ENCODE results near the gene DNAH14. TPM values are rescaled to one million over a fixed set of nuclear protein-coding genes. Genes with fewer than 3 reads are reported as not detected.

Gene DNAH14
- total and polyA plus RNA-seq, 3 donors from 2014 or later, result 30.1 to 82.1 (median 37.3) TPM

DNA sequence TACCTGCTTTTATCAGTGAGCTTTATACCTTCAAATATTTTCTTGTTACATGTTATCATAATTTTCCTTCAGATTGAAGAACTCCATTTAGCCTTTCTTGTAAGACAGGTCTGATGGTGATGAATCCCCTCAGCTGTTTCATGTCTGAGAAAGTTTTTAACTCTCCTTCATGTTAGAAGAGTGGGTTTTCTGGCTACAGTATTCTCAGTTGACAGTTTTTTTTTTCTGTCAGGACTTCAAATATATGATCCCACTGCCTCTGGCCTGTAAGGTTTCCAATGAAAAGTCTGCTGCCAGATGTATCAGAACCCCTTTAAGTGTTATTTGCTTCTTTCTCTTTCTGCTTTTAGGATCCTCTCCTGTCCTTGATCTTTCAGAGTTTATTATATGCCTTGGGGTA is 250.2 kb downstream of the DNAH14 start:
- intact Hi-C loops (cut with DNase I; ENCODE audit: low total_unique reads), result no loop called here
- TF ChIP-seq, protein P1, sequence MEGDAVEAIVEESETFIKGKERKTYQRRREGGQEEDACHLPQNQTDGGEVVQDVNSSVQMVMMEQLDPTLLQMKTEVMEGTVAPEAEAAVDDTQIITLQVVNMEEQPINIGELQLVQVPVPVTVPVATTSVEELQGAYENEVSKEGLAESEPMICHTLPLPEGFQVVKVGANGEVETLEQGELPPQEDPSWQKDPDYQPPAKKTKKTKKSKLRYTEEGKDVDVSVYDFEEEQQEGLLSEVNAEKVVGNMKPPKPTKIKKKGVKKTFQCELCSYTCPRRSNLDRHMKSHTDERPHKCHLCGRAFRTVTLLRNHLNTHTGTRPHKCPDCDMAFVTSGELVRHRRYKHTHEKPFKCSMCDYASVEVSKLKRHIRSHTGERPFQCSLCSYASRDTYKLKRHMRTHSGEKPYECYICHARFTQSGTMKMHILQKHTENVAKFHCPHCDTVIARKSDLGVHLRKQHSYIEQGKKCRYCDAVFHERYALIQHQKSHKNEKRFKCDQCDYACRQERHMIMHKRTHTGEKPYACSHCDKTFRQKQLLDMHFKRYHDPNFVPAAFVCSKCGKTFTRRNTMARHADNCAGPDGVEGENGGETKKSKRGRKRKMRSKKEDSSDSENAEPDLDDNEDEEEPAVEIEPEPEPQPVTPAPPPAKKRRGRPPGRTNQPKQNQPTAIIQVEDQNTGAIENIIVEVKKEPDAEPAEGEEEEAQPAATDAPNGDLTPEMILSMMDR (IDR thresholded peaks at IDR 0.05), result no peak
- TF ChIP-seq POLR2A (IDR thresholded peaks at IDR 0.05), result no peak
- no peaks in the 10 kb centered on the region for H3K27me3 ChIP-seq

DNA sequence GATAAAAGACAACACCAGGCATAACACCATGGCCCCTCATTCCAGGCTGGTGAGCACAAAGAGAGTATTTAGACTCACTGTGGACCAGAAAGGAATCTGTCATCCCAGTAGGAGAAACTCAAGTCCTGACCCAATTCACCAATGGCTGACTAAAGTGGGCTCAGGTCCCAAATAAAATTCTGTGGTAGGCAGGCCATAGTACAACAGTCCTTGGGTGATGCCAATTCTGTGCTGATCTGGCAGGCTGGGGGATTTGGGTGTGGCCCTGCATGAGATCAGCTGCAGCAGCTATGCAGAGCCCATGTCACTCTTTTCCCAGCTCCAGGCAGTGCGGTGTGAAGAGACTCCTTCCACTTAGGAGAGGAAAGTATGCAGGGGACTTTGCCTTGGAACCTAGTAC is 253.2 kb downstream of the DNAH14 start:
- Histone ChIP-seq H3K4me3 (no peak overlapping the region), H3K27ac (no peak overlapping the region), H3K27me3 (no peaks in the 10 kb centered on the region), H3K9me3 (no peaks in the 10 kb centered on the region), H3K4me1 (no peaks in the 10 kb centered on the region), H3K36me3 (ENCODE audit: low read depth, missing control alignments) (no peaks in the 10 kb centered on the region)
- intact Hi-C loops (cut with DNase I; ENCODE audit: low total_unique reads), result no loop called here
- DNase-seq, result no peak
- TF ChIP-seq, protein P1 (IDR thresholded peaks at IDR 0.05), result no peak
- TF ChIP-seq POLR2A (IDR thresholded peaks at IDR 0.05), result no peak
- WGBS, 2 donors, result 100% methylated on average over 1 of the region's 1 CpG

More for the DNA sequence above, 250.2 kb downstream of the DNAH14 start:
- Histone ChIP-seq H3K4me1 (no peaks in the 10 kb centered on the region), H3K4me3 (no peak overlapping the region), H3K27ac (no peak overlapping the region), H3K36me3 (ENCODE audit: low read depth, missing control alignments) (no peaks in the 10 kb centered on the region), H3K9me3 (no peaks in the 10 kb centered on the region)
- DNase-seq, result no peak

DNA sequence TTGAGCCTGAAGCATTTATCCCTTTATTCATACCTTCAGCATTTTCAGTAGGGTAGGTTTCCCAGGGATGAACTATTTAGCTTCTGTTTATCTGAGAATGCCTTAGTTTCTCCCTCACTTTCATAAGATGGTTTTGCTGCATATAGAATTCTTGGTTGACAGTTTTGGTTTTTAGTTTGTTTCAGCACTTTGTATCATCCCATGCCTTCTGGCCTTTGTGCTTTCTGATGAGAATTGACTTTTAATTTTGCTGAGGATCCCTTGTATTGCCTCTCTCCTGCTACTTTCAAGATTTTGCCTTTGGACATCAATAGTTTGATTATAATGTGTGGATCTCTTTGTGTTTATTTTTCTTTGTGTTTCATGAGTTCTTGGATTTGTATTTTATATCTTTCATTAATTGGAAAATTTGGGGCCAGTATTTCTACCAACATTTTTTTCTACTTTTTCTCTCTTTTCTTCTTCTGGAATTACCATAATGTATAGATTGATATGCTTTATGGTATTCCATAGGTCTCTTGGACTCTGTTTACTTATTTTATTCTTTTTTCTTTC is 261.8 kb downstream of the DNAH14 start:
- DNase-seq, result no peak
- Histone ChIP-seq H3K9me3 (no peaks in the 10 kb centered on the region), H3K36me3 (ENCODE audit: low read depth, missing control alignments) (no peaks in the 10 kb centered on the region), H3K27me3 (no peaks in the 10 kb centered on the region), H3K4me3 (no peak overlapping the region), H3K27ac (no peak overlapping the region), H3K4me1 (no peaks in the 10 kb centered on the region)
- intact Hi-C loops (cut with DNase I; ENCODE audit: low total_unique reads), result no loop called here
- TF ChIP-seq, protein P1 (IDR thresholded peaks at IDR 0.05), result no peak
- TF ChIP-seq POLR2A (IDR thresholded peaks at IDR 0.05), result no peak

GRCh38 chr1:225201447-225201846 is 272.0 kb downstream of the DNAH14 start:
- H3K36me3 ChIP-seq (ENCODE audit: low read depth, missing control alignments), result no peaks in the 10 kb centered on the region
- TF ChIP-seq, protein P1 (IDR thresholded peaks at IDR 0.05), result no peak
- TF ChIP-seq POLR2A (IDR thresholded peaks at IDR 0.05), result no peak
- H3K4me3 ChIP-seq, result no peak overlapping the region
- H3K9me3 ChIP-seq, result no peaks in the 10 kb centered on the region
- no peak for DNase-seq
- H3K4me1 ChIP-seq, result no peaks in the 10 kb centered on the region
- 80 to 83% methylated on average over 3 of the region's 3 CpGs for WGBS, 2 donors
- no peaks in the 10 kb centered on the region for H3K27me3 ChIP-seq
- no peak overlapping the region for H3K27ac ChIP-seq
- intact Hi-C loops (cut with DNase I; ENCODE audit: low total_unique reads), result no loop called here

DNA sequence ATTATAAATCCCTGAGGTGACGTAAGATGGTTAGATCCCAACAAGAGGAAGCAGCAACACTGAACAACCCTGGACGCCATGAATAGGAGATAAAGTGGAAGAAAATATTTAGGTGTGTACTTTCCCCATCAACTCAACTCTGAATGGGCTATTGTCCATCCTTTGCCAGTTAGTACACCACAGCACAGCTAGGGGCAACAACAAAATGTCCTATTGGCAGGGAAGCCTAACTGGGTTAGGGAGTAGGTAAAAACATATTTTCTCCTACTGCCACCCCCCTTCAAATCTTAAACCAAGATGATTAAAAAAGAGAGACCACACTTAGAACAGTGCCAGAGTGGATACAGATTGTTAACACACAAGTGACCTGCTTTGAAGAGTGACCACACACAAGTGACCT is 278.3 kb downstream of the DNAH14 start:
- Histone ChIP-seq H3K4me1 (no peaks in the 10 kb centered on the region), H3K9me3 (no peaks in the 10 kb centered on the region), H3K27ac (no peak overlapping the region), H3K4me3 (no peak overlapping the region), H3K36me3 (ENCODE audit: low read depth, missing control alignments) (no peaks in the 10 kb centered on the region), H3K27me3 (no peaks in the 10 kb centered on the region)
- 88 to 90% methylated on average over 2 of the region's 2 CpGs for WGBS, 2 donors
- DNase-seq, result no peak
- intact Hi-C loops (cut with DNase I; ENCODE audit: low total_unique reads), result no loop called here
- TF ChIP-seq POLR2A (IDR thresholded peaks at IDR 0.05), result no peak
- TF ChIP-seq, protein P1 (IDR thresholded peaks at IDR 0.05), result no peak
